ENCODE measurements around the gene KCNJ18. TPM values are rescaled to one million over a fixed set of nuclear protein-coding genes. Genes with fewer than 3 reads are reported as not detected.
"Not testable (repeated sequence)": the region's sequence is repeated elsewhere in the genome, so short reads cannot be mapped to it uniquely, and the experiment has no call there.

KCNJ18 gene
- polyA plus RNA-seq, 2 of the 4 experiments (the other 2 are of a cell fraction): not detected

DNA sequence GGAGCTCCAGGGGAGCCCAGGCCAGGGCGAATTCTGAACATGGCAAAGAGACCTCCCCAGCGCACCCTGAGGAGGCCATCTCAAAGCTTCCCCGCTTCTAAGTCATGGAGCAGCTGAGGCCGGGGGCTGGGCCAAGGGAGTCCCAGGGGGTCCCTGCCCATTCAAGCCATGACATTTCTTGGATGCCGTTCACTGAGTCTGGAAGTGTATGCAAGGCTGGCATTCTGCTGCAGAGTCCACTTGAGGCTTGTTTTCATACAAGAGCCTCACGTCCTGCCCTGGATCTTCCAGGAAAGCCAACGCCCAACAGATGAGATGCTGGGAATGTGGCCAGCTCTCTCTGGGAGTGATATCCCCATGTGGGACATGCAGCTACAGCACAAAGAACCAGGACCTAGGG lies 48.5 kb downstream of the KCNJ18 start:
- DNase-seq (ENCODE audit: low read depth in 1 of 2, low spot score in 1 of 2); CTCF ChIA-PET; H3K27ac ChIP-seq; H3K4me2 ChIP-seq; H3K4me1 ChIP-seq; H3K4me3 ChIP-seq; H3K9me3 ChIP-seq; POLR2A ChIA-PET; ATAC-seq; FAIRE-seq: not testable (repeated sequence)
- WGBS (ENCODE audit: missing lambda C conversion rate): 0% methylated on average over 1 of the region's 7 CpGs

DNA sequence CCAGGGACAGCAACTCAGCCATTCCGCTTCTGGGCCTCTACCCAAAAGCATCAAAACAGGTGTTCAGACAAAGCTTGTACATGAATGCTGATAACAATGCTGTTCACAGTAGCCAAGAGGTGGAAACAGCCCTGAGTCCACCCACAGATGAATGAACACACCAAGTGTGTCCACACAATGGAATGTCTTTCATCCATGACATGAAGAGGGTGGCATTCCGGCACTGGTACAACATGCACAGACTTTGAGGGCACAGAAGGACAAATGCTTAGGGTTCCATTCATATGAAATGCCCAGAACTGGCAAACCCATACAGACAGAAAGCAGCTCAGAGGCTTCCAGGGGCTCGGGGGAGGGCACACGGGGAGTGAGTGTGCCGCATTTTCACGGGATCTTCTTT lies 49.2 kb downstream of the KCNJ18 start:
- H3K9me3 ChIP-seq; CTCF ChIA-PET; H3K4me1 ChIP-seq; ATAC-seq; H3K27ac ChIP-seq; POLR2A ChIA-PET; FAIRE-seq; H3K4me3 ChIP-seq; H3K4me2 ChIP-seq; DNase-seq (ENCODE audit: low read depth in 1 of 2, low spot score in 1 of 2): not testable (repeated sequence)
- no CpG with 5 or more reads among the region's 6 CpGs for WGBS (ENCODE audit: missing lambda C conversion rate)

DNA sequence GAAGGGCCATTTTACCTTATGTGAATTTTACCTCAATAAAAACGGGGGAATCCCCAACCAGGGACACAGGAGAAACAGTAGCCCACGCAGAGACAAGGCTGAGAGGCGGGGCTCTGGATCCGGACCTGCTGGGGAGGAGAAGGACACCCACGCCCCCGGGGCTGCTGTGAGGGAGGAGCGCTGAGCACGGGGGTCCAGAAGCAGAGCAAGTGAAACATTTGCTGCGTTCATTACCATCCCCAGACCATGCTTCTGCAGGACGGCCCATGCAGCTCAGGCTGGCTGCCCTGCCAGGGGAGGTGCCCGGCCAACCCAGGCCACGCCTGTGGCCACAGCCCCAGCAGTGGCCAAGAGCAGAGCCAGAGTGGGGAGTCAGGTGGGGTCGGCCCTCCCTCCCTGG lies 50.0 kb downstream of the KCNJ18 start:
- WGBS (ENCODE audit: missing lambda C conversion rate): 25% methylated on average over 12 of the region's 13 CpGs
- H3K4me3 ChIP-seq: no peak overlapping the region
- H3K9me3 ChIP-seq: no peaks in the 10 kb centered on the region
- no peak overlapping the region for H3K4me2 ChIP-seq
- FAIRE-seq: no peak
- no peaks in the 10 kb centered on the region for H3K4me1 ChIP-seq
- H3K27ac ChIP-seq: no peak overlapping the region
- peak in 1 of 2 experiments; percentile 11; a peak in 1 of 6 replicates for ATAC-seq
- DNase-seq (ENCODE audit: low read depth in 1 of 2, low spot score in 1 of 2): no peak
- CTCF ChIA-PET: no interaction called here
- TF ChIP-seq NPAS2 (CRISPR knock-in tag; IDR thresholded peaks at IDR 0.05; ENCODE audit: borderline replicate concordance) (no peak), CBX8 (IDR thresholded peaks at IDR 0.05) (no peak), ZSCAN20 (CRISPR knock-in tag; IDR thresholded peaks at IDR 0.05) (no peak), SMC3 (IDR thresholded peaks at IDR 0.05) (no peak), HEYL (CRISPR knock-in tag; IDR thresholded peaks at IDR 0.05) (no peak), JUNB (IDR thresholded peaks at IDR 0.05) (no peak), CHD4 (IDR thresholded peaks at IDR 0.05; ENCODE audit: borderline replicate concordance) (no peak), NR3C1 (IDR thresholded peaks at IDR 0.05) (no peak), RCOR1 (IDR thresholded peaks at IDR 0.05; ENCODE audit: low read depth, low read length) (no peak), TP53 (CRISPR knock-in tag; IDR thresholded peaks at IDR 0.05) (no peak)
- TF ChIP-seq, protein P1, sequence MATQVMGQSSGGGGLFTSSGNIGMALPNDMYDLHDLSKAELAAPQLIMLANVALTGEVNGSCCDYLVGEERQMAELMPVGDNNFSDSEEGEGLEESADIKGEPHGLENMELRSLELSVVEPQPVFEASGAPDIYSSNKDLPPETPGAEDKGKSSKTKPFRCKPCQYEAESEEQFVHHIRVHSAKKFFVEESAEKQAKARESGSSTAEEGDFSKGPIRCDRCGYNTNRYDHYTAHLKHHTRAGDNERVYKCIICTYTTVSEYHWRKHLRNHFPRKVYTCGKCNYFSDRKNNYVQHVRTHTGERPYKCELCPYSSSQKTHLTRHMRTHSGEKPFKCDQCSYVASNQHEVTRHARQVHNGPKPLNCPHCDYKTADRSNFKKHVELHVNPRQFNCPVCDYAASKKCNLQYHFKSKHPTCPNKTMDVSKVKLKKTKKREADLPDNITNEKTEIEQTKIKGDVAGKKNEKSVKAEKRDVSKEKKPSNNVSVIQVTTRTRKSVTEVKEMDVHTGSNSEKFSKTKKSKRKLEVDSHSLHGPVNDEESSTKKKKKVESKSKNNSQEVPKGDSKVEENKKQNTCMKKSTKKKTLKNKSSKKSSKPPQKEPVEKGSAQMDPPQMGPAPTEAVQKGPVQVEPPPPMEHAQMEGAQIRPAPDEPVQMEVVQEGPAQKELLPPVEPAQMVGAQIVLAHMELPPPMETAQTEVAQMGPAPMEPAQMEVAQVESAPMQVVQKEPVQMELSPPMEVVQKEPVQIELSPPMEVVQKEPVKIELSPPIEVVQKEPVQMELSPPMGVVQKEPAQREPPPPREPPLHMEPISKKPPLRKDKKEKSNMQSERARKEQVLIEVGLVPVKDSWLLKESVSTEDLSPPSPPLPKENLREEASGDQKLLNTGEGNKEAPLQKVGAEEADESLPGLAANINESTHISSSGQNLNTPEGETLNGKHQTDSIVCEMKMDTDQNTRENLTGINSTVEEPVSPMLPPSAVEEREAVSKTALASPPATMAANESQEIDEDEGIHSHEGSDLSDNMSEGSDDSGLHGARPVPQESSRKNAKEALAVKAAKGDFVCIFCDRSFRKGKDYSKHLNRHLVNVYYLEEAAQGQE (IDR thresholded peaks at IDR 0.05): no peak
- POLR2A ChIA-PET: no interaction called here

DNA sequence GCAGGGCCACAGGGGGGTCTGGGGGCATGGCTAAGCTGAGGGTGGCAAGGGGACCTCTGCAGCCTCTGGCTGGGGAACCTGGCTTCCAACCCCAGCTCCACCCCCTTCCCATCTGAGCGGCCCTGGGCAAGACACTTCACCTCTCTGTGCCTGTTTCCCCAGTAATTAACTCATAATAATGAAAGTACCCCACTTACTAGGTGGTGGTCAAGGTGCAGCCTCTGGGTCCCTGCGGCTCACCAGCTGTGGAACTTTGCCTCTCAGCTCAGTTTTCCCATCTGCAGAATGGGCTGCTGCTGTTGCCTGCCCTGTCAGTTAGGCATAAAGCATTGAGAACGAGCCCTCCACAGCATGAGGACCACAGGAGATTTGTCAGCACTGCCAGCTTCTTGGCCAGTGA lies 51.8 kb downstream of the KCNJ18 start:
- H3K4me1 ChIP-seq; H3K9me3 ChIP-seq; H3K4me3 ChIP-seq; H3K27ac ChIP-seq; POLR2A ChIA-PET; ATAC-seq; CTCF ChIA-PET; FAIRE-seq; H3K4me2 ChIP-seq; DNase-seq (ENCODE audit: low read depth in 1 of 2, low spot score in 1 of 2): not testable (repeated sequence)
- WGBS (ENCODE audit: missing lambda C conversion rate): 29% methylated on average over 1 of the region's 3 CpGs

DNA sequence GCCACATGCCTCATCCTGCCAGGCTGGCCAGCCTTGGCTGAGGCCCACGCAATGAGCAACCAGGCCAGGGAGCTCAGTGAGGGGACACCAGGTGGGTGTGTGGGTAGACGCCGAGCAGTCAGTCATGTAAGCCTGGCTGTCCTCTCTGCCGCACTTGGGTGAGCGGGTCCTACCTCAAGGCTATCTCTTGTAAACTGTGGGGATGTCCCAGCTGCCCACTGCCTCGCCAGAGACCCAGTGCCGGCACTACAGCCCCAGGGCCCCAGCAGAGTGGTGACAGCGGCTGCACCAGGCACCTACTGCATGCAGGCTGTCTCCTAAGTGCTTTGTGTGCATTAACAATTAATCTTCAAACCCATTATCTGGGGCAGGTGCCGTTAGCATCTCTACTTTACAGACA lies 52.3 kb downstream of the KCNJ18 start:
- H3K4me2 ChIP-seq; CTCF ChIA-PET; H3K4me3 ChIP-seq; H3K27ac ChIP-seq; H3K9me3 ChIP-seq; ATAC-seq; DNase-seq (ENCODE audit: low read depth in 1 of 2, low spot score in 1 of 2); POLR2A ChIA-PET; FAIRE-seq; H3K4me1 ChIP-seq: not testable (repeated sequence)
- WGBS (ENCODE audit: missing lambda C conversion rate): no CpG with 5 or more reads among the region's 9 CpGs

DNA sequence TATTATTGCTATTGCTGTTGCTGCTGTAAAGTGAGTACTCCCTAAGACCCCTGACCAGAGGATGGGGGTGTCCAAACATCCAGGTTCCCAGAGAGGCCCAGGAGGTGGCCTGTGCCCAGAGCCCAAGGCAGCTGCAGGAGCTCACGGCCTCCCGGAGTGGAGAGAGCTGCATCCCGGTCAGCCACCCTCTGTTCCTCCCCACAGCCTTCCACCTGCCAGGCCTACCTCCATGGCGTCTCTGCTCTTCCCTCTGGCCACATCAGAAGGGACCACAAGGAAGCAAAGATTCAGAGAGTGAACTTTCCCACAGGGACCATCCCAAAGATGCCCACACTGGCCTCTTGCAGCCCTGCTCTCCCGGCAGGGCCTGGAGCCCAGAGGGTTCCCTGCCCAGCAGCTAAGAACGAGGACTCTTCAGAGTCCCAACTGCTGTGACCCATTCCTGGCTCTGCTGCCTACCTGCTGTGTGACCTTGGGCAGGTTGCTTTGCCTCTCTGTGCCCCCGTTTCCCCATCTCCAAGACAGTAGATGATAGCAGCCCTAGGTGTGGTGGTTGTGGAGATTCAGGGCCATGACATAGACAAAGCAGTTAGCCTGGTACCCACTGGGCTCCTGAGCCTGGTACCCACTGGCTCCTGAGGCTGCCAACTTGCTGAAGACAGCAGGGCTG lies 53.2 kb downstream of the KCNJ18 start:
- H3K4me3 ChIP-seq; FAIRE-seq; H3K27ac ChIP-seq; CTCF ChIA-PET; H3K9me3 ChIP-seq; DNase-seq (ENCODE audit: low read depth in 1 of 2, low spot score in 1 of 2); H3K4me2 ChIP-seq; H3K4me1 ChIP-seq; POLR2A ChIA-PET: not testable (repeated sequence)
- 24% methylated on average over 7 of the region's 7 CpGs for WGBS (ENCODE audit: missing lambda C conversion rate)
- ATAC-seq: peak in 1 of 2 experiments; percentile 16; a peak in 1 of 6 replicates

DNA sequence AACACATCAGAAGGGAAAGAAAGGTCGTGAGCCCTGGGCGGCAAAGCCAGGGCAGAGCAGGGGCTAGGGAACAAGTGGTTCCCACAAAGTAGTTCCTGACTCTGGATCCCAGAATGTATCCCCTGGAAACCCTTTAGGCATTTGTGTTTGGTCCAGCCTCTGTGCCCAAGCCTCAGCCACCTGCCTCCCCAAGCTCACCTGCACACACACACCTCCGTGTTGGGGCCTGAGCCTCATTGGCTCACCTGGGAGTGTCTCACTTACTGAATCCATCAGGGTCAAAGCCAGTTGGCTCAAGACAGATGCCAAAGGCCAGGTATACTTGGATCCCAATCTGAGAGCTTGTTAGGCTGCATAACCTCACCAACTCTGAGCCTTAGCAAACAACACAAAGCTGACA lies 54.1 kb downstream of the KCNJ18 start:
- 49% methylated on average over 3 of the region's 3 CpGs for whole genome bisulfite sequencing (ENCODE audit: missing lambda C conversion rate)
- ATAC-seq; H3K4me2 ChIP-seq; DNase-seq (ENCODE audit: low read depth in 1 of 2, low spot score in 1 of 2); POLR2A ChIA-PET; H3K27ac ChIP-seq; CTCF ChIA-PET; H3K4me3 ChIP-seq; H3K4me1 ChIP-seq; FAIRE-seq; H3K9me3 ChIP-seq: not testable (repeated sequence)

DNA sequence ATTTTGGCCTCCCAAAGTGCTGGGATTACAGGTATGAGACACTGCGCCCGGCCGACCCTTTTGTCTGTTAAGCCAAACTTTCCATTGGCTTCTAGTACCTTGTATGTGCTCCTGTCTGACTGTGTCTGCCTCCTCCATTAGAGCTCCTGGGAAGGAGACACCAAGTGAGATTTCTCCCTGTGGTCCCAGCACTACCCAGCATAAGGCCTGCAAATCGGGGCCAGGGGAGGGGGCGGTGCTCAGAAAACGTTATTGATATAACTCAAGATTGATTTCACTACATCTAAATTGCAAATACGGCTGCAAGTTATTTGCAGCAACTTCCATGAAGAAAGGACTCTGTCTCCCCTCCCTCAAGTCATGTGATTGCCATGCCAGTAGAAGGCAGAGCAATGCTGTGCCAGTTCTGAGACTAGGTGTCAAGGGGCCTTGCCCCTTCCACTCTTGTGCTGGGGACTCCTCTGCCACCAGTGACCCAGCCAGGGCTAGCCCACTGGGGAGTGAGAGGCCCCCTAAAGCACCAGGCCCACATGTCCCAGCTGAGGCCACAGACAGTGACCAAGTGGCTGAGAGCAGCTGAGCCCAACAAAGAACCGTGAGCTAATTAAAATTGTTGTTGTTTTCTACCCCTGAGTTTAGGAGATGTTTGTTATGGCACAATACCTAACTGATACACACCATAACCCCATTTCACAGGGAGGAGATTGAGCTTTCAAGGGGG lies 55.0 kb downstream of the KCNJ18 start:
- WGBS (ENCODE audit: missing lambda C conversion rate): 54% methylated on average over 8 of the region's 8 CpGs
- ATAC-seq; H3K4me1 ChIP-seq; POLR2A ChIA-PET; H3K27ac ChIP-seq; H3K4me2 ChIP-seq; H3K4me3 ChIP-seq; CTCF ChIA-PET; FAIRE-seq; DNase-seq (ENCODE audit: low read depth in 1 of 2, low spot score in 1 of 2); H3K9me3 ChIP-seq: not testable (repeated sequence)
